WI38 (cell line): ENCODE measurements around the gene TCP11.

Experiments
- H3K4me3 ChIP-seq: 2 replicates; pipeline ENCODE4 v1.5.1; 2011; ENCODE audit warnings: low read depth, mild to moderate bottlenecking, control low read depth, low read length
- CTCF ChIP-seq: IDR thresholded peaks from 2 replicates; pipeline ENCODE4 v1.5.1; 2012; ENCODE audit warnings: low read depth, mild to moderate bottlenecking, control low read depth, low read length

Gene TCP11

GRCh38 chr6:35183935-35184334 lies 42.8 kb upstream of the TCP11 start:
- H3K4me3 ChIP-seq = no peak overlapping the region
- no peak for TF ChIP-seq CTCF

GRCh38 chr6:35183281-35183680 lies 42.1 kb upstream of the TCP11 start:
- no peak for TF ChIP-seq CTCF

GRCh38 chr6:35181933-35182612 lies 40.9 kb upstream of the TCP11 start:
- H3K4me3 ChIP-seq = no peak overlapping the region
- no peak for TF ChIP-seq CTCF

More at GRCh38 chr6:35183281-35183680, 42.1 kb upstream of the TCP11 start:
- no peak overlapping the region for H3K4me3 ChIP-seq

- H3K4me3 ChIP-seq = no peak overlapping the region
- no peak for TF ChIP-seq CTCF
Observed at GRCh38 chr6:35181308-35181932, 40.3 kb upstream of the TCP11 start.

- H3K4me3 ChIP-seq = no peak overlapping the region
- no peak for TF ChIP-seq CTCF
Observed at GRCh38 chr6:35179901-35180535, 38.9 kb upstream of the TCP11 start.

- H3K4me3 ChIP-seq = no peak overlapping the region
- no peak for TF ChIP-seq CTCF
Observed at GRCh38 chr6:35178932-35179832, 38.0 kb upstream of the TCP11 start.
